Superior temporal gyrus (tissue), 1 donor: ENCODE measurements around the gene DHX58.
A peak's percentile ranks its signal among the peaks of the same experiment; 100 is the strongest.

Source experiments
- DNase-seq: peaks from one replicate; pipeline ENCODE4 v3.0.0-alpha.2; 2016; ENCODE audit errors: extremely low spot score

Gene DHX58

DNA sequence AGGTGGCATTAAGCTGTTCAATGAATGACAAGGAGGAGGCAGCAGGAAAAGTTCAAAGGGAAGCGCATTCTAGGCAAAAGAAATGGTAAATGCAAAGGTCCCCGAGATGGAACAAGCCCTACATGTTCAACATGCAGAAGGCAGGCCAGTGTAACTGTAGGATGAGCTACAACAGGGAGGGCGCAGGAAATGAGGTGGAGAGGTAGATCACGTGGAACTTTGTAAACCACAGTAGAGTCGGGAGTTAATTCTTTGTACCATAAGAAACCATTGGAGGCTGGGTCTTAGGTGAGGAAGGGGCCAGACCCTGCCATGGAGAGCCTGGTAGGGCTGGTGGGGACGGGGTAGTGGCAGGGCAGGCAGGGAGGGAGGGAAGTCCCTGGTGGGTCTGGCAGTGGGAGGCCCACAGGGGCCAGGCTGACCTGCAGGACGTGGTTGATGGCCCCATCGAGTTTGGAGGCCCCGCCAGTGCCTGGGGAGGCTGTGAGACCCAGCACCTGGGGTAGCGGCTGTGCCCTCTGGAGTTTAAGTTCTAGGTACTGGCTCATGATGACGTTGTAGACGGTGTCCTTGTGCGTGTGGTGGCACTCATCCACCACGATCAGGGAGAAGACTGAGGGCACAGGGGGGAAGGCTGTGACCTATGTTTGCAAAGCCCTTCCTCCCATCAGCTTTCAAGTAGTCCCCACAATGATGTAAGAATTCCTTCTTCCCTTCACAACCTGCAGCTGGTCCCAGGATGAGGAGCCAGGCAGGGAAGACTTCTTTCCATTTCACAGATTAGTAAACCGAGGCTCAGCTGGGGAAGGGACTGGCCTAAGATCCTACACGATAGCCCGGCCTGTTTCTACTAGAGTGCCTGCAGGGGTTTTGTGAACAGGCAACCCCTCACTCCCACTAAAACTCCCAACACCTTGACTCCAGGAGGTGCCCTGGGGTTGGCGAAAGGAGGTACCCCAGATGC lies 1.9 kb downstream of the DHX58 start:
- DNase-seq, result no peak

- no peak for DNase-seq
Observed at GRCh38 chr17:42109086-42109485, 3.4 kb downstream of the DHX58 start.

DNA sequence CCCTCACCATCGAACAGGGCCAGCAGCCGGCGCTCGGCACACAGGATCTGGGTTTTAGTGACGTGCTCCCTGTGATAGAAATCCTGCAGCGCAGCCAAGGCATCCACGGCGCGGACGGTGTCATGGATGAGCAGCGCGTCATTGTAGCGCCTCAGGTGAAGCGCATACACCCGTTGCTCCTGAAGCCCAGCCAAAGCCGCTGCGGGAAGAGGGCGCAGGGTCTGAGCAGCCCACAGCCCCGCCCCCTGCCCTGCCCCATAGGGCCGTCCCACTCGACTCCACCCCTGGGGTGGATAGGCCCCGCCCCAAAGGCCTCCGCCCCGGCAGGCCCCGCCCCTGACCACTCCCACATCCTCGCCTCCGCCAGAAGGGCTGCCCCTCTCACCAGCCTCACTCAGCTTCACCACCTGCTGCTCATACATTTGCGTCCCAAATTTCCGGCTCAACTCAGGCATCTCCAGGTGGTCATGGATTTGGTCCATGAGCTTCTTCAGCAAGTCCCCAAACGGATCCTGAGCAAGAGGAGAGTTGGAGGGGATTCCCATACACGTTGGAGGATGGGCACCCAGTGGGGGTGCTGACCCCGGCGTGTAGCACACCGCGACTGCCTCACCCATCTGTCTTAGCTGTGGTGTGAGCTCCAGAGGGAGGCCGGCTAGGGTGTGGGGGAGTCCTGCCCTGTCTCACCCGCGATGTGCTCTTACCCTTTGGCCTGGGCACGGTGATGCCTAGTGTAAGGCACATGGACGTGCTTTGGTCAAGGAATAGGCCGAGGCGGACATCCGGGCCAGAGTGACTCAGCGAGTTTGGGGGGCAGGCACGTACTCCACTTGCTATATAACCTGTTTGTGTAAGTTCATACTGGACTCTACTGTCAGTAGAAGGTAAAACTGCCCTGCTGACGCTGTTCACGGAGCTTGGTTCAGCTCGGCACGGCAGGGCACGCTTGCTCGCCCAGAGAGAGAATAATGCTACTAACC lies 4.6 kb downstream of the DHX58 start:
- no peak for DNase-seq

- no peak for DNase-seq
Observed at GRCh38 chr17:42107124-42107523, 5.4 kb downstream of the DHX58 start.

DNA sequence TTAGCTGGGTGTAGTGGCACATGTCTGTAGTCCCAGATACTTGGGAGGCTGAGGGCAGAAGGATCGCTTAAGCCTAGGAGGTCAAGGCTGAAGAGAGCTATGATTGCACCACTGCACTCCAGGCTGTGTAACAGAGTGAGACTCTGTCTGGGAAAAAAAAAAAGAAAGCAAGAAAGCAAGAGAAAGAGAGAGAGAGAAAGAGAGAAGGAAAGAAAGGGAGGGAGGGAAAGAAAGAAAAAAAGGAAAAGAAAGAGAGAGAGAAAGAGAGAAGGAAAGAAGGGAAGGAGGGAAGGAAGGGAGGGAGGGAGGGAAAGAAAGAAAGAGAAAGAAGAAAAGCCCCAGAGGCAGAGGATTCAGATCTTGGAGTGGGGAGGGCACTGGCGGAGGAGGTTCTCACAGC lies 6.5 kb downstream of the DHX58 start:
- no peak for DNase-seq

GRCh38 chr17:42104264-42104663 lies 8.2 kb downstream of the DHX58 start:
- DNase-seq, result no peak

- DNase-seq, result no peak
Observed at GRCh38 chr17:42103221-42103954, 9.1 kb downstream of the DHX58 start.

DNA sequence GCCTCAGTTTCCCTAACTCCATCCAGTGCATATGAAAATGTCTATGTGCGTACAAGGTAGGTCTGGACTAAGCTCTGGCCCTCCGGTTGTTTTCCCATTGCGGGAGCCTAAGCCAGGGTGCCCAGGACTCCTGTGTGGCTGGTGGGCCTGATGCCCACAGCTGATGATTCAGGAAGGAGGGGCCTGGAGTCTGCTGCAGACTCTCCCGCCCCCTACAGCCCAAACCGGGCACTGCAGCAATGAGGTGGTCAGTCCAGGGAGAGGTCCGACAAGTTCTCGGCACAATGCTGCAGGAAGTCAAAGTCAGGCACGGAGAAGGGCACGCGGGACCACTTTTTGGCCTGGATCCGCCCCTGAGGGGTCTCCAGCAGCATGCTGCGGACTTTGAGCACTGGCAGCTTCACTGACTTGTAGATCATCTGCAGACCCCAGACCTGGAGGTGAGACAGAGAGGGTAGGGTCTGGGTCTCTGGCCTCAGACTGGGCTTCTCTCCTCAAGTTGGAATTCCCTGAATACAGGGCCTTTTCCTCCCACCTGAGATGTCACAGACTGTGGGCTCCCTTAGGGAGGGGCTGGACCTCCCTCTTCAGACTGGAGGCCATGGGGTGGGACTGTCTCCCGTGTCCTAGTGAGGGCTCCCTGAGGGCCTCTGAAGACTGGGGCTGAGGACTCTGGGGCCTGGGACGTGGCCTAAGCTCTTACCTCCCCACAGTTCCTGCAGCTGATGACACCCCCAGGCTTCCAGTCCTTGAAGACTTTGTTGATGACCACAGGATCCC lies 10.8 kb downstream of the DHX58 start:
- DNase-seq, result peak; percentile 78

GRCh38 chr17:42098730-42099399 lies 13.6 kb downstream of the DHX58 start:
- no peak for DNase-seq

- DNase-seq, result no peak
Observed at GRCh38 chr17:42097691-42098631, 14.6 kb downstream of the DHX58 start, which contains the start of gene ZNF385C. ZNF385C (minus strand) TSS chr17:42098473; CDS start chr17:42063056, 35,417 bp downstream.

DNA sequence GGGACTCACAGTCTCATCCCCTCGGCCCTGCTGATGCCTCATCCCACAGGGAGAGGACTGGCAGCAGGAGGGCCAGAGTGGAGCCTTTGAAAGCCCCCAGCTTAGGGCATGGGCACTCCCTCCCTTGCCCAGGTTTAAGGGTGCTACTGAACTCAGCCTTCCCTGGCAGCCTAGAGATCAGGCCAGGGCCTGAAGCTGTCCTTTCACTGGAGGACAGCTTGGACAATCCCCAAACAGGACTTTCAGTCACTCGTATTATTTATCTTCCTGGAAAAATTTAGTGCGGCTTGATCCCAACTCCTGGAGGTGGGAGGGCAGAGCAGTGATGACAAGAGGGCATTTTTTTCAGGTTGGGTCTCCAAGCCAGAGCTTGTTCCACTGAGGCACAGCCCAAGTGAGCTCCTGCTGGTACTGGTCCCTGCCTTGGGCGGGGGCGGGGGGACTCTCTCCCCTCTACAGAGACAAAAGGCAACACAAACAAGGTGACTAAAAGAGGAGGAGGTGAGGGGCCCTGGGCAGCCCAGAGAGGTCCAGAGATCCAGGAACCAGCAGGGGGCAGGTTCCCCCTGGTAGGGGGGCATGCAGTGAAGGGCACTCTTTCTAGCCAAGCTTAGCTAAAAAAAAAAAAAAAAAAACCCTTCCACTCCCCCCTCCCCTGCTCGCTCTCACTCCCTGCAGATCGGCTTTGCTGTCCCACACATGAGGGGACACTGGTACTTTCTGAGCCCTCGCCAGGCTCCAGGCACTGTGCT lies 16.0 kb downstream of the DHX58 start:
- DNase-seq, result no peak

DNA sequence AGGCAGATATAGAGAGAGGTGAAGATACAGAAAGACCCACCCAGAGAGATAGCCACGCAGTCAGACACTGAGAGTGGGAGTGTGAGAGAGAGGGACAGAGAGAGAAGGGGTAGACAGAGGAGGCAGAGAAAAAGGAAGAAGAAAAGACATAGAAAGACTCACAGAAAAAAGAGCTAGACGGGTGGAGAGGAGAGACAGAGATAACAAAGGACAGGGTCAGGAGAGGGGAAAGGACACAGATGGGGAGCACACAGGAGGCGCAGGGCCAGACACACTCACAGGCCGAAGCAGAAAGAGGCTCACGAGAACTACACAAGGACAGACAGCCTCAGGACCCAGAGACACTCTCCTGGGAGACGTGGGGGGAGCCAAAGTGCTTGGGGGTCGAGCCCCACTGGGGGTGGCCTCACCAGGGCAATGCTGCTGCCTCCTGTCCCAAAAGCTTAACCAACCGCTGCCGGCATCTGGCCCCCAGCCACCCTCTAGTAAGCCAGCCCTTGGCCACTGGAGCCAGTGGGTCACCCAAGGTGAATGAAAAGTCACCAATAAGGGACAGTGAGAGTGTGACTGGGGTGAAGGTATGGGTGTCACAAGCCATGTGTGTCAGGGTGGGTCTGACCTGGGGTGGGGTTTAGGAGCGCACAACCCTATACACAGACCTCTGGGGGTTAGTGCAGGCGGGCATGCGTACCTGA lies 18.0 kb downstream of the DHX58 start:
- no peak for DNase-seq

GRCh38 chr17:42092939-42093338 lies 19.6 kb downstream of the DHX58 start:
- no peak for DNase-seq

GRCh38 chr17:42090964-42091790 lies 21.3 kb downstream of the DHX58 start:
- no peak for DNase-seq

- DNase-seq, result no peak
Observed at GRCh38 chr17:42088736-42089135, 23.8 kb downstream of the DHX58 start.

DNA sequence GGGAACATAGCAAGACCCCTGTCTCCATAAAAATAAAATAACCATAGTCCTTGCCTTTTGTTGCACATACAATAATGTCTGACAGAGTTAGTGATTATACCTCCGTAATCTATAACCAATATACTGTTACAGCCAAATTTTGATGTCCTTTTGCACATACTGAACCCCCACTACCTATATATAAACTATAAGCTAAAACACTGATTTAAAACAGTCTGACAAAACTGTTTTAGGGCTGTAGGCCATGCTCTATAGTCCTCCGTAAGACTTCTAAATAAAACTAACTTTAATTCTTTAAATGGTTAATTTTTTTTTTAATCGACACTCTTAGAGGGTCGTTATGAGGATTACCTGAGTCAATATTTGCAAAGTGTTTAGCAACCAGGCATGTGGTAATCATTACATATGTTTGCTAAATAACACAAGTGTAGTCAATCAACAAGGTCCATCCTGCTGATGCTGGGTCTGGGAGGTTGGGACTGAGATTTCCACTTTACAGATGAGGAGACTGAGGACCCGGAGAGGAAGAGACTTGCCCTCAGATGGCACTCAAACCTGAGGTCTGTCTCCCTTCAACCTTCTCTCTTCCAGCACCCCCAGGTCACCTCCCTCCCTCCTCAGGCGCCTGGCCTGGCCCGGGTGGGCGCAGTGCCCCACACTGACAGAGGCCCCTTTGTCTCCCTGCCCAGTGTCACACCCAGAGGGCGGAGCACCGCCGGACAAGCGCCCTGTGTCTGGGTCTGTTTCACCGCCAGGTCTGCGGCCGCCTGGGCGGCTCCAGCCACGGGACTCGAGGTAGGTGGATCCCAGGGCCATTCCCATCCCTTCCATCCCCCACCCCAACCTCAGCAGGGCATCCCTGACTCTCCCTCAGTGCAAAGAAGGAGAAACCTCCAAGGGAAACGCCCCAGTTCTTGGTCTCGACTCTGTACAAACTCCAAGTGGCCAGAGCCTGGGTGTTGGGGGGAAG lies 24.5 kb downstream of the DHX58 start:
- DNase-seq, result peak; percentile 26
